Right atrium auricular region (tissue), 2 donors: ENCODE data around the gene STIP1. TPM values are rescaled to one million over a fixed set of nuclear protein-coding genes. Genes with fewer than 3 reads are reported as not detected.

Experiments used
- DNase-seq: peaks from one replicate; pipeline ENCODE4 v3.0.0-alpha.2; 2019; ENCODE audit warnings: low spot score
- H3K27ac ChIP-seq, 2 donors: fragments of 200-600 bp; sonication (generic); 1 replicate in 1 of 2; 2 replicates in 1 of 2; pipeline ENCODE4 v1.5.1; 2016 to 2019
- H3K27me3 ChIP-seq, 2 donors: fragments of 200-600 bp; sonication (generic); one replicate each; pipeline versions ENCODE4 v1.5.1 to v1.6.0; 2017 to 2019
- H3K36me3 ChIP-seq: fragments of 200-600 bp; sonication (generic); one replicate; pipeline ENCODE4 v1.5.1; 2016
- H3K4me1 ChIP-seq, 2 donors: fragments of 200-600 bp; sonication (generic); one replicate each; pipeline versions ENCODE4 v1.5.1 to v1.6.0; 2017 to 2019
- H3K4me3 ChIP-seq, 2 donors: fragments of 200-600 bp; sonication (generic); 1 replicate in 1 of 2; 2 replicates in 1 of 2; pipeline ENCODE4 v1.5.1; 2017 to 2019; ENCODE audit warnings: mild to moderate bottlenecking in 1 of 2, moderate library complexity in 1 of 2
- H3K9me3 ChIP-seq, 2 donors: fragments of 200-600 bp; sonication (generic); one replicate each; pipeline ENCODE4 v1.5.1; 2019
- CTCF ChIP-seq, 2 donors: fragments of 200-600 bp; sonication (generic); IDR thresholded peaks; one replicate each; pipeline ENCODE4 v1.5.1; 2019; ENCODE audit warnings: antibody characterized with exemption in 2 of 2
- total RNA-seq, 2 donors: library from RNA; depleted of rRNA; stranded (reverse); fragments of >200 nt; gene quantifications; one replicate each; pipeline ENCODE4 v1.1.0, GENCODE V29; 2016

Gene STIP1
- total RNA-seq, 2 donors from 2014 or later = 88.9 to 114 TPM

- TF ChIP-seq CTCF (IDR thresholded peaks at IDR 0.05) = no peak
- DNase-seq = no peak
Observed at GRCh38 chr11:64219755-64220154, 33.8 kb downstream of the STIP1 start.

GRCh38 chr11:64220271-64220670 lies 34.3 kb downstream of the STIP1 start:
- no peak for DNase-seq
- Histone ChIP-seq H3K27me3 (no peaks in the 10 kb centered on the region), H3K4me3 (no peak overlapping the region), H3K9me3 (no peaks in the 10 kb centered on the region), H3K27ac (no peak overlapping the region), H3K36me3 (peaks cover 17% of the 10 kb centered on the region), H3K4me1 (peaks cover 0 to 6% of the 10 kb centered on the region in 2 donors)
- TF ChIP-seq CTCF (IDR thresholded peaks at IDR 0.05) = no peak

More at GRCh38 chr11:64219755-64220154, 33.8 kb downstream of the STIP1 start:
- peaks cover 17% of the 10 kb centered on the region for H3K36me3 ChIP-seq
- H3K27me3 ChIP-seq = no peaks in the 10 kb centered on the region
- H3K9me3 ChIP-seq = no peaks in the 10 kb centered on the region
- no peak overlapping the region for H3K27ac ChIP-seq
- H3K4me1 ChIP-seq = peaks cover 0 to under 1% of the 10 kb centered on the region in 2 donors
- H3K4me3 ChIP-seq = no peak overlapping the region

GRCh38 chr11:64220798-64221197 lies 34.8 kb downstream of the STIP1 start:
- Histone ChIP-seq H3K36me3 (peaks cover 17% of the 10 kb centered on the region), H3K9me3 (no peaks in the 10 kb centered on the region), H3K27ac (no peak overlapping the region), H3K4me1 (peaks cover 0 to 11% of the 10 kb centered on the region in 2 donors), H3K4me3 (no peak overlapping the region), H3K27me3 (no peaks in the 10 kb centered on the region)
- DNase-seq = no peak
- TF ChIP-seq CTCF (IDR thresholded peaks at IDR 0.05) = no peak

- H3K4me3 ChIP-seq = no peak overlapping the region
- DNase-seq = no peak
- peaks cover 17% of the 10 kb centered on the region for H3K36me3 ChIP-seq
- H3K27ac ChIP-seq = no peak overlapping the region
- no peaks in the 10 kb centered on the region for H3K9me3 ChIP-seq
- no peak for TF ChIP-seq CTCF (IDR thresholded peaks at IDR 0.05)
- peaks cover 0 to 25% of the 10 kb centered on the region in 2 donors for H3K4me1 ChIP-seq
- H3K27me3 ChIP-seq = no peaks in the 10 kb centered on the region
Observed at GRCh38 chr11:64222651-64223000, 36.7 kb downstream of the STIP1 start.

GRCh38 chr11:64223001-64223651 lies 37.2 kb downstream of the STIP1 start:
- no peak for TF ChIP-seq CTCF (IDR thresholded peaks at IDR 0.05)
- Histone ChIP-seq H3K27ac (no peak overlapping the region), H3K27me3 (no peaks in the 10 kb centered on the region), H3K4me1 (peaks cover 0 to 30% of the 10 kb centered on the region in 2 donors), H3K9me3 (no peaks in the 10 kb centered on the region), H3K36me3 (peaks cover 17% of the 10 kb centered on the region), H3K4me3 (no peak overlapping the region)
- DNase-seq = no peak
